GM19324 (cell line): ENCODE data around the gene ZNF595.
"Not testable (repeated sequence)": the region's sequence is repeated elsewhere in the genome, so short reads cannot be mapped to it uniquely, and the experiment has no call there.

Experiments
- ATAC-seq: cut with Tn5 transposase; IDR thresholded peaks from one replicate; pipeline ENCODE4 v1.9.1; 2021; ENCODE audit warnings: mild to moderate bottlenecking, moderate library complexity; ENCODE audit not compliant: unreplicated experiment, low FRiP score

Gene ZNF595

GRCh38 chr4:52804-53479 lies at the start of gene ZNF595:
TSS of gene ZNF595 (plus strand) at chr4:53321. CDS start at chr4:53489, 168 bp downstream.
- not testable (repeated sequence) for ATAC-seq

GRCh38 chr4:9937-10870 lies 42.9 kb upstream of the ZNF595 start:
- not testable (repeated sequence) for ATAC-seq

GRCh38 chr4:11095-11815 lies 41.9 kb upstream of the ZNF595 start:
- not testable (repeated sequence) for ATAC-seq

- ATAC-seq = not testable (repeated sequence)
These were observed 41.2 kb upstream of the ZNF595 start for GRCh38 chr4:11816-12417.

GRCh38 chr4:18128-18527 lies 35.0 kb upstream of the ZNF595 start:
- ATAC-seq = not testable (repeated sequence)

GRCh38 chr4:18589-18988 lies 34.5 kb upstream of the ZNF595 start:
- ATAC-seq = not testable (repeated sequence)

- not testable (repeated sequence) for ATAC-seq
These were observed 30.2 kb upstream of the ZNF595 start for GRCh38 chr4:22882-23281.

GRCh38 chr4:24359-24758 lies 28.8 kb upstream of the ZNF595 start:
- ATAC-seq = not testable (repeated sequence)

GRCh38 chr4:27501-27900 lies 25.6 kb upstream of the ZNF595 start:
- not testable (repeated sequence) for ATAC-seq

GRCh38 chr4:28767-29542 lies 24.2 kb upstream of the ZNF595 start:
- ATAC-seq = not testable (repeated sequence)

- not testable (repeated sequence) for ATAC-seq
These were observed 19.8 kb upstream of the ZNF595 start for GRCh38 chr4:33314-33713.

- not testable (repeated sequence) for ATAC-seq
These were observed 16.3 kb upstream of the ZNF595 start for GRCh38 chr4:36559-37415.

- not testable (repeated sequence) for ATAC-seq
These were observed 14.9 kb upstream of the ZNF595 start for GRCh38 chr4:38202-38601.

- not testable (repeated sequence) for ATAC-seq
These were observed 9.7 kb upstream of the ZNF595 start for GRCh38 chr4:43375-43774.

- not testable (repeated sequence) for ATAC-seq
These were observed 1.9 kb upstream of the ZNF595 start for GRCh38 chr4:51253-51652.

GRCh38 chr4:51655-52277 lies 1.4 kb upstream of the ZNF595 start:
- ATAC-seq = not testable (repeated sequence)

- ATAC-seq = not testable (repeated sequence)
These were observed 400 bp downstream of the ZNF595 start for GRCh38 chr4:53521-53920.

- ATAC-seq = not testable (repeated sequence)
These were observed 11.6 kb downstream of the ZNF595 start for GRCh38 chr4:64733-65132.
